ENCODE data around the gene LRRIQ4.
A peak's percentile ranks its signal among the peaks of the same experiment; 100 is the strongest.

LRRIQ4 gene

DNA sequence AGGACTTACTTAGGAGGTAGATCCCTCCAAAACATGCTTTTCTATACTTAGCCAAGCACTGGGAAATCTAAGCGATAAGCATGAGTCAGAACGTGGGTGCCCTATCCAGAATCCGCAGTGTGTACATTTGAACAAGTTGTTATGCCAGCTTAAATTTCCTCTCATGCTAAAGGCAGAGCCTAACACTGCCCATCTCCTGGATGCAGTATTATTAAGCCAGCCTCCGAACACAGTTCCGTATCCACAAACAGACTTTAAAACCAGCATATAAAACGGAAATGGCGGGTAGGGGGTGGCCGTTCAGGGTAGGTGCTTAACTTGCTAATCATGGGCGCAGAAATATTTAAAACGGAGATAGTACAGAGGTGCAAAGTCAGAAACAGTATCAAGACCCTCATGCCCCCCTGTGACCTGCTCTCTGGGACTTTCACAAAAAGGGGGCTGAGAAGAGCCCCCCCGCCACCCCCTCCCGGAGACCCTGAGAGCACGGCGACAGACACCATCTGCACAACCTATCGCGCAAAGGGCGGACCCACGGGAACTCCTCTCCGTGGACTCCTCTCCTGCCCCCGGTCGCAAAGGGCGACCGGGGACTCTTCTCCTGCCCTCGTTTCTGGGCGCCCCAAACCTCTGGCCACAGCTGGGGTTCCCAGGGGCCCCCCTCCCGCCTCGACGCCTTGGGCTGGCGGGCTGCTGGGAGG is 889 bp upstream of the LRRIQ4 start:
- peak in 1 of 2 experiments; percentile 2 for DNase-seq

DNA sequence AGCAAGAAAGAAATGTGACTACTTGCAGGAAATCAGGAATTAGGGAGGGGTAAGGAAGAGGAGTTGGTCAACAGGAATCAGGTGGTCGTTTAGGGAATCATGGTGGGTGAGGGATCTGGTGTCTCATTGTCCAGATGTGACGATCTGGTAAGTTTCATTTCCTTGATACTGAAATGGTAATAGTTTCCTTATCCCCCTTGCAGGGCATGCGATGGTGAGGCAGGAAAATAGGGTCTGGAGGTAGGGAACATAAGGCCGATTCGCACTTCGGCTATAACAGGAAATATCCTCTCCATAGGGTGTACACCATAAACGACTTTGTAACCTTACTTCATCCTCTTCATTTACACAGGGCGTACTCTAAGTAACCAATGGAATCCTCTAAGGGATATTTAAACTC is 608 bp downstream of the LRRIQ4 start:
- no peak for DNase-seq

DNA sequence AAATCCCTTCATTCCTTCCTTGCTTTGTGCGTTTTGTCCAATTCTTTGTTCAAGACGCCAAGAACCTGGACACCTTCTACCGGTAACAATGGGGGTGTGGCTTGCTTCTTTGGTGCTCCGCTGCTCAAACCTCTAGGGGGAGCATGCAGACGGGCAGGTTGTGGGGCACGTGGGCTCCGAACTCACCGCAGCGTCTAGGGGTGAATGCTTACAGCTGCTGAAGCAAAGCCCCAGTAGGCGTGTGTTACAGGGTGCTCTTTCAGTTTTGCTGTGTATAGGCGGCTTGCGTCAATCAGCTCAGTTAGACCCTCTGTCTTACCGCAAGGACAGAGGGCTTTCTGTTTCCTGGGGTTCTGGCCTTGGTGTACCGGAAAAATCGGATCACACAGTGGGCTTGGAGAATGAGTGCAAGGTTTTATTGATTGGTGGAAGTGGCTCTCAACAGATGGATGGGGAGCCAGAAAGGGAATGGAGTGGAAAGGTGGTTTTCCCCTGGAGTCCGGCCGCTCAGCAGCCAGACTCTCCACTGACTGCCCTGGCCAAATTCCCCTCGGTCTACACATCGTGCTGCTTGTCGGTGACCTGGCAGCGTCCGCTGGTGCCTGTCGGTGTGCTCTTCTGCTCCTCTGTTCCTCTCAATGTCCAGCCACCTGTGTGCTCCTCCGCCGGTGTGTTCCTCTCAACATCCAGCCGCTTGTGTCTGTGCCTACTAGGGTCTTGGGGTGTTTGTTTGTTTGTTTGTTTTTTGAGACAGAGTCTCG is 1.3 kb downstream of the LRRIQ4 start:
- DNase-seq = peak; percentile 63 to 71

DNA sequence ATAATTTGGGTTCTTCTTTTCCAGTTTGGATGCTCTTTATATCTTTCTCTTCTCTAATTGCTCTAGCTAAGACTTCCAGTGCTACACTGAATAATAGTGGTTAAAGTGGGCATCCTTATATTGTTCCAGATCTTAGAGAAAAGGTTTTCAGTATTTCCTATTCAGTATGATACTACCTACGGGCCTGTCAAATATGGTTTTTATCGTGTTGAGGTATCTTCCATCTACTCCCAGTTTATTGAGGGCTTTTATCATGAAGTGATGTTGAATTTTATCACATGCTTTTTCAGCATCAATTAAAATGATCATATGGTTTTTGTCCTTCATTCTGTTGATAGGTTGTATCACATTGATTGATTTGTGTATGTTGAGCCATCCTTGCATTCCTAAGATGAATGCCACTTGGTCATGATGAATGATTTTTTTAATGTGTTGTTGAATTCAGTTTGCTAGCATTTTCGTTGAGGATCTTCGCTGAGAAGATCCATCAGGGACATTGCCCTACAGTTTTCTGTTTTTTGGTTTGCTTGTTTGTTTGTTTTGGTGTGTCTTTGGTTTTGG is 3.0 kb downstream of the LRRIQ4 start:
- DNase-seq = no peak

DNA sequence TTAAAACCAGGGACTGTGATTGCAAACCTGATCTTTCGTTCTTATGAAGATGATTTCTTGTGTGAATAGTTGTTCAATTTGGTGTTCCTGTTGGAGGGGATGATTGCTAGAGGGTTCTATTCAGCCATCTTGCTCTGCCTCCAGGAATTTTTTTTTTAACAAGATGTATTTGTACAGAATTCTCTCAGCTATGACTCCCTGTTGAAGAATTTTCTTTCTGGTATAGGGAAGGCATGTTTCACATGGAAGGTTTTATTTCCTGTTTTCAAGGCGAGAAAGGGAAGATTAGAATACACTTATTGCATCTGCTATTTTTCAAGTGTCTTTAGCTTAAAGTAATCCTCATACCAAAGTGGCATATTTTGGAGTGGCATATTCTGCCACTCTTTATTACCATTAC is 5.6 kb downstream of the LRRIQ4 start:
- no peak for DNase-seq

DNA sequence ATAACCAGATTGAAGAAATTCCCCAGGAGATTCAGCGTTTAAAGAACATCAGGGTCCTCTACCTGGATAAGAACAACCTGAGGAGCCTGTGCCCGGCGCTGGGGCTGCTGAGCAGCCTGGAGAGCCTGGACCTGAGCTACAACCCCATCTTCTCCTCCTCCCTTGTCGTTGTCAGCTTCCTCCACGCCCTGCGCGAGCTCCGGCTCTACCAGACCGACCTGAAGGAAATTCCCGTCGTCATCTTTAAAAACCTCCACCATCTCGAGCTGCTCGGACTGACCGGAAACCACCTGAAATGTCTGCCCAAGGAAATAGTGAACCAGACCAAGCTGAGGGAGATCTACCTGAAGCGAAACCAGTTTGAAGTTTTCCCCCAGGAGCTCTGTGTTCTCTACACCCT is 9.4 kb downstream of the LRRIQ4 start:
- DNase-seq = no peak

DNA sequence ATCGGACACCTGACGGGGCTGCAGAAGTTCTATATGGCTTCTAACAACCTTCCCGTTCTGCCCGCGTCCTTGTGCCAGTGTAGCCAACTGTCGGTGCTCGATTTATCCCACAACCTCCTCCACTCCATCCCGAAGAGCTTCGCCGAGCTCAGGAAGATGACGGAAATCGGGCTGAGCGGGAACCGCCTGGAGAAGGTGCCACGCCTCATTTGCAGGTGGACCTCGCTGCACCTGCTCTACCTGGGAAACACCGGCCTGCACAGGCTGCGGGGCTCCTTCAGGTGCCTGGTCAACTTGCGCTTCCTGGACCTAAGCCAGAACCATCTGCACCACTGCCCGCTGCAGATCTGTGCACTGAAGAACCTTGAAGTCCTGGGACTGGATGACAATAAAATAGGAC is 9.9 kb downstream of the LRRIQ4 start:
- no peak for DNase-seq

DNA sequence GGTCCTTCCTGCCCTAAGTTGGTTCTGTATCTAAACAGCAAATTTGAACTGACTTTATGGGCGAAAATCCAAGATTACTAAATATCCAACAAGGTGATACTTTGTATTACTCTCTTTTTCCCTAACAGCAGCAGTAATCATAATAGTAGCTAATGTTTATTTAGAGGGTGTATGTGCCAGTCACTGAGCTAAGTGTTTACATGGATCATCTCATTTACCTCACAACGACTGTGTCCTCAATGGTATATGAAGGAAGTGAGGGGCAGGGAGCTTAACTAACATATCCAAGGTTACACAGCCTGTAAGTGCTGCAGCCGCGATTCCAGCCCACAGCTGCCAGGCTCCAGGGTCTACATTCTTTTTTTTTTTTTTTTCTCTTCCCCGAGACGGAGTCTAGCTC is 10.3 kb downstream of the LRRIQ4 start:
- DNase-seq = no peak

DNA sequence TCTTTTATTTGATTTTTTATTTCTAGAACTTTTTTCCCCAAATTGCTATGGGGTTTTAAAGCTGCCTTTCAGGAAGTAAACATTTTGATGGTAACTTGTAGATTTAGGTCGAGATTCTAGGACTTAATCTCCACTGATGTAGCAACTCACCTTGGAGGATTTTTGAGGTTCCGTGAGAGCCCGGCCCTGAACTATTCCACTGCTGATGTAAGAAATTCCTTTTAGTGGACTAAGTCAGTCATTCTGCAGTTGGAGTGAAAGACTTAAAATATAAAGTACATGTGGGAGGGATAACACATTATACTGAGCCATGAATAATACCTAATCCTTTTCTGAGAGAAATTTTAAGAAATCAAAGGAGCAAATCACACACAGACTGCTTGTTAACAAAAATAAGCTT is 12.6 kb downstream of the LRRIQ4 start:
- DNase-seq = no peak

DNA sequence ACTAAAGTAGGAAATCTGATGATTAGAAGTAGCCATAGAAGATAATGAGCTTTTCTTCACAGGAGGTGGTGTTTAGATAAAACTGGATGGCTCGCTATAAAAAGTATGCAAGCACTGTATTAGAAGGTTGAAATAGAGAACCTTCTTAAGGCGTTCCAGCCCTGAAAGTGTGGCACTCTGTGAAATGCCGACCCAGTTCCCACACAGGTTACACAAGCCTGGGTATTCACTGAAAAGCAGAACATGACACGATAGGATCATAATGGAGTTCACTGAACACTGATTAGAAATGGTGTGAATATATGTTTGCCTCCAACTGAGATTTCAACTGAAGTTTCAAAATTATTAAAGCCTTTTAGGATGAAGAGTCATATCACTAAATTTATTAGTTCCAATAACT is 15.0 kb downstream of the LRRIQ4 start:
- no peak for DNase-seq

DNA sequence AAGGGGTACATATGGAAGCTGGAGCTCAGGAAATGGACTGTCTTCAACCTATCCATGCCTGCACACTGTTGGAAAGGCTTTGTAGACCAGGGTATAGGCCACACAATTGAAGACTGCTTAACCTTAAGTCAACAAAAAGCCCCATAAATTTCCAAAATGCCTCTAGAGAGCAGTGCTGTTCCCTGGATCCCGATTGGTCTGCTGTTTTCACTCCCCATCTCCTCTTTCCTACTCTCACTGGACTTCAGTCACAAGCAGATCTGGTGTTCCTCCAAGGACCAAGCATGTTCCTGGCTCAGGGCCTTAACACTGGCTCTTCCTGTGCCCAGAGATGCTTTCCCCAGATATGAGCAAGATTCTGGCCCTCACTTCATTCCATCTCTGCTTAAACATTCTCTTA is 22.9 kb downstream of the LRRIQ4 start:
- DNase-seq = no peak

DNA sequence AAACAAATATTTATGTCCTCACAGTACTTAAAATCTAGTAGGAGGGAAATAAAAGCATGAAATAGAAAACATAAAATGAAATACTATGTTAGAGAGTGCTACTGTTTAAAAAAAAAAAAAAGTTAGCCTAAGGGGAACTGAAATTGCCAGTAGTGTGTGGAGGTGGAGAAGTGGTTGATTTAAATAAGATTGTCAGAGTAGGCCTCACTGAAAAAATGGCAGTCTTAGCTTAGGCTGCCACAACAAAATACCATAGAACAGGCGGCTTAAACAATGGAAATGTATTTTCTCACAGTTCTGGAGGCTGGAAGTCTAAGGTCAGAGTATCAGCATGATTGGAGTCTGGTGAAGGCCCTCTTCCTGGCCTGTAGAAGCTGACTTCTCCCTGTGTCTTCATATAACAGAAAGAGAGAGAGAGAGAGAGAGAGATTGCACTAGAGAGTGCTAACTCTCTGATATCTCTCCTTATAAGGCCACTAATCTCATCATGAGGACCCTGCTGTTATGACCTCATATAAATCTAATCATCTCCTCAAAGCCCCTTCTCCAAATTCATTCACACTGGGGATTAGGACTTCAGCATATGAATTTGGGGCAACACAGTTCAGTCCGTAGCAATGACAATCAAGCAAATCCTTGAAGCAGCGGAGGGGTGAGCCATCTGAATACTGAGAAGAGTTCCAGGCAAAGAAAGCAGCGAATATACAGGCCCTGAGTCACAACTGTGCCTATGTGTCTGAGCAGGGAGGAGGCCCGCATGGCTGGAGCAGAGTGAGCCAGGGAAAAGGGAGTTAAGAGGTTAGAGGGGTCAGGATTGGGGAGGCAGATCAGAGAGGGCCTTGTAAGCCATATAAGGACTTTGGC is 23.6 kb downstream of the LRRIQ4 start:
- no peak for DNase-seq

DNA sequence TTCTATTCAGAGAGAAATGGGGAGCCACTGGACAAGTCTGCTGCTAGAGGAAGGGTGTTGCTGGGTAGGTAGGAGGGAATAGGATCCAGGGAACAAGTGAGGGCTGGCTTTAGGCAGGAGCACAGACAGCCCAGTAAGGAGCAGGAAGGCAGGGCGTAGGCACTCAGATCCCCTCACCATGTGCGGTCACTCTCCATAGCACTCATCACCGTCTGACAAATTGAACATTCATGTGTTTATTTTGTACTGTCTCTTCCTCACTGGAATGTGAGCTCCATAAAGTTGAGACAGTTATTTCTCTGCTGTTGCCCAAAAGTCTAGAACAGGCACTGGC is 24.2 kb downstream of the LRRIQ4 start:
- no peak for DNase-seq

DNA sequence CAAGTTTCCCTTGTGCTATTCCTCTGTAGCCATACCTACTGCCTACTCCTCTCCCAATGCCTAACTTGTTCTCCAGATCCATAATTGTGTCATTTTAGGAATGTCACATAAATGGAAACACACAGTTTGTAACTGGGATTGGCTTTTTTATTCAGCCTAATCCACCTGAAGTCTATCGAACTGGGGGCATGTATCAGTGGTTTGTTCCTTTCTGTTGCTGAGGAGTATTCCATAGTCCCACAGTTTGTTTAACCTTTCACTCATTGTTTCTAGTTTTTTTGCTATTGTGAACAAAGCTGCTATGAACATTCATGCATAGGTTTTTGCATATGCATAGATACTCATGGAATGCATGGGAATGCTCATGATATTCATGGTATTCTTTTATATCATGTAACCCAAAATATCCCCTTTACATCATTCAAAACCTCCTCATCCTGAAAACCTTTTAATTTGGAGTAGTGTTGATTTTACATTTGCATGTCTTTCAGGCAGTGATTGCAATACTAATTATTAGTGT is 25.9 kb downstream of the LRRIQ4 start:
- DNase-seq = no peak

DNA sequence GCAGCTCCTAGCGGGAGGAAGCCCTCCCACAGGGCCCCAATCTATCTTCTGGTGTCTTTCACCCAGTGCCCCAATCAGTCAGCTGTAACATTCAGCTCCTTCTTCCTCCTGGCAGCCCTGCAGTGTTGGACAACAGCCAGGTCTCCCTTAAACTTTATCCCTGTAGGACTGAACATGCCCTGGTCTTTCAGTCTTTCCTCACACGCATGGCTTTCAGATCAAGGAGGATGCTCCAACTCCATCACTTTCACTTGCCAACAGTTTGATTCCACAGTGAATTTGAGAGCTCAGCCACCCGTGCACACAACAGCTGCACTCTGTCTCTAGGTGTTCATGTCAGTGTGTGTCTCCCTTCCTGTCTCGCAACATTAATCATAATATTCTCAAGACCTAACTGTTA is 28.5 kb downstream of the LRRIQ4 start:
- DNase-seq = no peak

DNA sequence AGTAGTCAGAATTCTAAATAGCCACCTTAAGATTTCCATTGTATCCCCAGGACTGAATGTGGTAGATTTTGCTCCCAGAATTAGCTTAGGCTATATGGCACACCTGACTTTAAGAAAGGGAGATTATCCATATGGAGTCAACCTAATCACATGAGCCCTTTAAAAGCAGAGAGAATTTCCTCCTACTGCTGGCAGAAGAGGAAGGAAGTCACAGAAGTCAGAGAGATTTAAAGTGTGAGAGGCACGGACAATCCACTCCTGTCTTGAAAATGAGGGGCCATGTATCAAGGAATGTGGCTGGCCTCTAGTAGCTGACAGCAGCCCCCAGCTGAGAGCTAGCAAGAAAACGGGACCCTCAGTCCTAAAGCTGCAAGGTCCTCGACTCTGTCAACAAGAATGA is 30.3 kb downstream of the LRRIQ4 start:
- no peak for DNase-seq

DNA sequence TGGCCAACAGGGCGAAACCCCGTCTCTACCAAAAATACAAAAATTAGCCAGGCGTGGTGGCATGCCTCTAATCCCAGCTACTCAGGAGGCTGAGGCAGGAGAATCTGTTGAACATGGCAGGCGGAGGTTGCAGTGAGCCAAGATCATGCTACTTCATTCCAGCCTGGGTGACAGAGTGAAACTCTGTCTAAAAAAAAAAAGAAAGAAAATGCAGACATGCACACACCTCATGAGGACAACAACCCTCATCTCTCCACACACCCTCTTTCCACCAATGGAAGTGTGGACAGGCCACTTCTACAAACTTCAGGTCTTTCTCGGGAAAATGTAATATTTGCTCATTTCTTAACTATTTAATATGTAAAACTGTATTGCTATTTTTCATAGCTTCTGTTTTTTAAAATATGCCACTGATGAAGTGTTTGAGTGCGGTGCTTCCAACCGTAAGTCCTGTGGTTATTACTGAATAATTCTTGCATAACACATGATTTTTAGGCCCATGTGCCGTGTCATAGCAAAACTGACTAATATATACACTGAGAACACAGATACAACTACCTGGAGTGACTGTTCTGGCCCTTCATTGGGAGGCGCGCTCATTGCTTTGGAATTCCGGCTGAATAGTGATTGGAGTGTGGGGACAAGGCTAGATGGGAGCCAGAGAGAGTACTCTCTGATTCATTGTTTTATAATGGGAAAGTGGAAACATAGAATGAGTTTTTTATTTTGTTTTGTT is 34.0 kb downstream of the LRRIQ4 start:
- no peak for DNase-seq

DNA sequence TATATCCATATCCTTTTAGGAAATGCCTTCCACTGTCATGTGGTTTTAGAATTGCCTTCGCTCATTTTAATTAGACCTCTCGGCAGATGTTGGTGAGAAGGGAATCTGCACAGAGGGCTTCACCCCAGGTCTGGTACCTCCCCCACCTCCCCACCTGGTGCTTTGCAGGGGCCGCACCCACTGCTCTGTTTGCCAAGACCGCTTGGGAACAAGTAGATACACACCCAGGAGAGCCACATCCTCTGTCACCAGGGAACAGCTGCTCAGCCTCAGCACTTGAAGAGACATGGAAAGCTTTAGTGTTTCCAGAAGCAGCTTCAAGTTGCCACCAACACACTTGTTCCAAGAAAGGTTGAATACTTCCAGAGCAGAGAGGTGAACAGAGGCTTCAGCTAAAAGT is 35.2 kb downstream of the LRRIQ4 start:
- no peak for DNase-seq

DNA sequence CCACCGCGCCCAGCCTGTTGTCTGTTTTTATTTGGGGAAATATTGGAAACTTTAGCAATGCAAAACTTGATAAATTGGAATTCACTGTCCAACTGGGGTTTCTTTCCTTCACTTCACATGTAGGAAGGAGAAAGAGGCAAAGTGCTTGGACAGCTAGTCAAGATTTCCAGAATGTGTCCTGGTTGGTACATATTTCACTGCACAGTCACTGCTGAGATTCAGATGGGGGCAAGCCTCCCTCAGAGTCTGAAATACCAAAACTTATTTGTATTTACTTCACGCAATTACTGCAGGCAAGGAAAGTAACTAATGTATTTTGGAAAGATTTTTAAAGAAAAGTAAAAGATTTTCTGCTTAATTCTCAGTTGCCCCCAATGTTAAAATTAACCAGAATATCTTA is 36.1 kb downstream of the LRRIQ4 start:
- DNase-seq = no peak

DNA sequence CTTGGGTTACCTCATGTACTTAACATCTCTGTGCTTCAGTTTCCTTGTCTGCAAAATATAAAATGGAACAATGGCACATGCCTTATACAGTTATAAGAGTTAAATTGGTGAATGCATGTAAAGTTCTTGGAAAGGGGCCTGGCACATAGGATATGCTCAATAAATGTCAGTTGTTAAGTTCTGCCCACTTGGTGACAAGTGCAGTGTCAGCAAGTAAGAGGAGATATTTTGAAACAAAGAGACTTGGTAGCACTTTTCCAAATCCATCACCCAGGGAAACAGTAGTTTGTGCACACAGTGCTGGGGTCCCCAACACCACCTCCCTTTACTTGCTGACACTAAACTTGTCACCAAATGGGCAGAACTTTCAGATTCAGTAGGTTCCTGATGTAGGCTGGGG is 37.9 kb downstream of the LRRIQ4 start:
- DNase-seq = no peak

DNA sequence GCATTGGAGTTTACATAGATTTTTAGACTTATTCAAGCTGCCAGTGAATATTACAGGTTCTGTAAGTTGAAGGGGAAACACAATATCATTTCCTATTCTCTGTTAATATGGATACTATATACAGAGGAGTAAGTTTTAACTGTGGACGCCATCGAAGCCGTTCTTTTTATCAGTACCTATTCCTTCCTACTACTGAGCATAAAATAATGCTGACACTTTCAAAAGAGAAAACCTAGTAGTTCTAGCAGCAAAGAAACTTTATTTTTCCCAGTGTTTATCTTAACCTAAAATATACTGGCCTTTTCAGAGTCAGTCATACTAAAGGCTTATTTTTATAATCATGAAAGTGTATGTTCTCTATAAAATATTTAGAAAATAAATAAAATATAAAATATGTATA is 42.8 kb downstream of the LRRIQ4 start:
- no peak for DNase-seq

DNA sequence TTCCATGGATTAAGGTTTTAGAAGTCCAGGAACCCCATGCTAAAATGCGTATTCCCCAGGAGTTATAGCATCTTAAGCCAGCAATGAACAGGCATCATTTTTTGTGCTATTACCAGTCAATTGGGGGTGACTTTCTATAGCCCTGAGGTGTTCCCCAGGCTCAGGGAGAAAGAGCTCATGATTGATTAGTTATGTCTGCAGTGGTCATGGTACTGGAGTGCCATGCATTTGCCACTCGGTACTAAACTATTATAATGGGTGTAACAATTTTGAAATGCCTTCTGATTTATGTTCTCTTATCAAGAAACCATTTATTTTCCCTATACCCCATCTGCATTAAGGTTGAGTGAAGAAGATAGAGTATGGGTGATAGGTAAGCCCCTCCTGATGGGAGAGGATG is 45.1 kb downstream of the LRRIQ4 start:
- no peak for DNase-seq

DNA sequence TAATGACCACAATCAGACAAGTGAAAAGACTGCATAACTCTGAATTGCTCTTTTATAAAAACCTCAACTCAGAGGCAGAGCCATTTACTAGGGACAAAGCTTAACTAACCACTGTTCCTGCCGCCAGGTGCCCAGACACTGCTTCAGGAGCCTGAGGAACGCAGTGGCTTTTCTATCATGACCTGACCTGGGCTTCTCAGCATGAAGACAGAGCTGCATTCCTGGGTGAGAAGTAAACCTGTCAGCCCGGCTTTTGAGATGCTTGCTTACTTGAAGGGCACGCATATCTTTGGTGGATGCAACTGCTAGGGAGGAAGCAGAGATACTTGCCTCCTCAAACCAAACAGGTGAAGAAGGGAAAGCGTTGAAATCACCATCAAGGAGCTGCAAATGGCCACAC is 49.2 kb downstream of the LRRIQ4 start:
- no peak for DNase-seq

Data from activated CD4-positive, alpha-beta T cell treated with anti-CD3 and anti-CD28 coated beads, Interleukin-2, amount 50 U/mL, for 4 hours (primary cell).